Mesenchymal stem cell (in vitro differentiated cells and primary cell): ENCODE data around the gene IFT122.
A peak's percentile ranks its signal among the peaks of the same experiment; 100 is the strongest.

Experiments used
- DNase-seq: peaks from one replicate; pipeline ENCODE4 v3.0.0-alpha.2; 2013
- H2AFZ ChIP-seq: one replicate; pipeline ENCODE4 v1.6.1; 2013; ENCODE audit warnings: low read depth, mild to moderate bottlenecking, control low read depth, inconsistent platforms, low read length, moderate library complexity
- H2AK5ac ChIP-seq: 2 replicates; pipeline ENCODE4 v1.6.1; 2013; ENCODE audit warnings: low read length, moderate library complexity, mild to moderate bottlenecking, inconsistent platforms; ENCODE audit not compliant: severe bottlenecking
- H2BK120ac ChIP-seq: one replicate; pipeline ENCODE4 v1.6.1; 2013; ENCODE audit warnings: low read depth, mild to moderate bottlenecking, inconsistent platforms, low read length, moderate library complexity
- H2BK12ac ChIP-seq, 2 experiments: one replicate each; pipeline ENCODE4 v1.6.1; 2013; ENCODE audit warnings: inconsistent platforms in 2 of 2, low read length in 2 of 2, mild to moderate bottlenecking in 2 of 2, moderate library complexity in 2 of 2, control low read depth in 1 of 2
- H2BK15ac ChIP-seq: one replicate; pipeline ENCODE4 v1.6.1; 2013; ENCODE audit warnings: mild to moderate bottlenecking, low read depth, inconsistent platforms; ENCODE audit not compliant: poor library complexity, severe bottlenecking
- H2BK5ac ChIP-seq: 2 replicates; pipeline ENCODE4 v1.6.1; 2013; ENCODE audit warnings: low read depth, mild to moderate bottlenecking, low read length, control low read depth, inconsistent platforms; ENCODE audit not compliant: poor library complexity, severe bottlenecking
- H3K14ac ChIP-seq, 2 experiments: one replicate each; pipeline ENCODE4 v1.6.1; 2013; ENCODE audit warnings: inconsistent platforms in 2 of 2, low read length in 2 of 2, control low read depth in 1 of 2, mild to moderate bottlenecking in 1 of 2, moderate library complexity in 1 of 2
- H3K18ac ChIP-seq, 2 experiments: one replicate each; pipeline ENCODE4 v1.6.1; 2013; ENCODE audit warnings: inconsistent platforms in 2 of 2, low read length in 2 of 2, control low read depth in 1 of 2, low read depth in 1 of 2, mild to moderate bottlenecking in 1 of 2
- H3K23ac ChIP-seq, 2 experiments: one replicate each; pipeline ENCODE4 v1.6.1; 2013; ENCODE audit warnings: inconsistent platforms in 2 of 2, low read length in 2 of 2, mild to moderate bottlenecking in 2 of 2, moderate library complexity in 2 of 2, control low read depth in 1 of 2
- H3K27ac ChIP-seq: 2 replicates; pipeline ENCODE4 v1.5.1; 2013; ENCODE audit warnings: mild to moderate bottlenecking, moderate library complexity, low read length, control low read depth, inconsistent platforms; ENCODE audit not compliant: poor library complexity, severe bottlenecking
- H3K27me3 ChIP-seq, 2 experiments: 2 replicates each; pipeline versions ENCODE4 v1.6.1 to v1.7.0; 2013; ENCODE audit warnings: low read length in 2 of 2, mild to moderate bottlenecking in 2 of 2, moderate library complexity in 2 of 2, control low read depth in 1 of 2, inconsistent platforms in 1 of 2; ENCODE audit not compliant: control insufficient read depth in 1 of 2, insufficient read depth in 1 of 2
- H3K36me3 ChIP-seq, 2 experiments: 2 replicates each; pipeline versions ENCODE4 v1.6.1 to v1.7.0; 2013; ENCODE audit warnings: low read length in 2 of 2, control low read depth in 1 of 2, inconsistent platforms in 1 of 2, low read depth in 1 of 2, mild to moderate bottlenecking in 1 of 2; ENCODE audit not compliant: insufficient read depth in 2 of 2, control insufficient read depth in 1 of 2
- H3K4ac ChIP-seq, 2 experiments: one replicate each; pipeline ENCODE4 v1.6.1; 2013; ENCODE audit warnings: inconsistent platforms in 2 of 2, low read length in 2 of 2, mild to moderate bottlenecking in 2 of 2, moderate library complexity in 2 of 2, control low read depth in 1 of 2, low read depth in 1 of 2
- H3K4me1 ChIP-seq: 2 replicates; pipeline ENCODE4 v1.6.1; 2013; ENCODE audit warnings: low read depth, low read length, control low read depth; ENCODE audit not compliant: control insufficient read depth, insufficient read depth
- H3K4me2 ChIP-seq: 2 replicates; pipeline ENCODE4 v1.6.1; 2013; ENCODE audit warnings: low read length, mild to moderate bottlenecking, inconsistent platforms; ENCODE audit not compliant: poor library complexity, severe bottlenecking
- H3K4me3 ChIP-seq, 2 experiments: 2 replicates each; pipeline versions ENCODE4 v1.5.1 to v1.7.0; 2013; ENCODE audit warnings: low read length in 2 of 2, mild to moderate bottlenecking in 2 of 2, control low read depth in 1 of 2, low read depth in 1 of 2; ENCODE audit not compliant: insufficient read depth in 1 of 2
- H3K79me1 ChIP-seq: replicated peaks from 2 replicates; pipeline ENCODE4 v1.6.1; 2013; ENCODE audit warnings: mild to moderate bottlenecking, control low read depth, low read length, inconsistent platforms; ENCODE audit not compliant: poor library complexity, severe bottlenecking
- H3K9ac ChIP-seq: 2 replicates; pipeline ENCODE4 v1.7.0; 2013; ENCODE audit warnings: mild to moderate bottlenecking, low read length, moderate library complexity
- H3K9me3 ChIP-seq: 2 replicates; pipeline ENCODE4 v1.7.0; 2013; ENCODE audit warnings: mild to moderate bottlenecking, low read length; ENCODE audit not compliant: control insufficient read depth
- H4K8ac ChIP-seq: one replicate; pipeline ENCODE4 v1.6.1; 2013; ENCODE audit warnings: inconsistent platforms, mild to moderate bottlenecking, low read length, moderate library complexity
- H4K91ac ChIP-seq: one replicate; pipeline ENCODE4 v1.6.1; 2013; ENCODE audit warnings: mild to moderate bottlenecking, low read length, inconsistent platforms
- WGBS: methylation state at CpG from one replicate; pipeline ENCODE4 v1.1.7; 2013; ENCODE audit warnings: mixed read lengths; 5-methylcytosine and 5-hydroxymethylcytosine counted together

The IFT122 gene

GRCh38 chr3:129557548-129557894 lies 117.5 kb downstream of the IFT122 start:
- peaks cover 4% of the 10 kb centered on the region for H3K79me1 ChIP-seq
- no peaks in the 10 kb centered on the region for H3K9me3 ChIP-seq

DNA sequence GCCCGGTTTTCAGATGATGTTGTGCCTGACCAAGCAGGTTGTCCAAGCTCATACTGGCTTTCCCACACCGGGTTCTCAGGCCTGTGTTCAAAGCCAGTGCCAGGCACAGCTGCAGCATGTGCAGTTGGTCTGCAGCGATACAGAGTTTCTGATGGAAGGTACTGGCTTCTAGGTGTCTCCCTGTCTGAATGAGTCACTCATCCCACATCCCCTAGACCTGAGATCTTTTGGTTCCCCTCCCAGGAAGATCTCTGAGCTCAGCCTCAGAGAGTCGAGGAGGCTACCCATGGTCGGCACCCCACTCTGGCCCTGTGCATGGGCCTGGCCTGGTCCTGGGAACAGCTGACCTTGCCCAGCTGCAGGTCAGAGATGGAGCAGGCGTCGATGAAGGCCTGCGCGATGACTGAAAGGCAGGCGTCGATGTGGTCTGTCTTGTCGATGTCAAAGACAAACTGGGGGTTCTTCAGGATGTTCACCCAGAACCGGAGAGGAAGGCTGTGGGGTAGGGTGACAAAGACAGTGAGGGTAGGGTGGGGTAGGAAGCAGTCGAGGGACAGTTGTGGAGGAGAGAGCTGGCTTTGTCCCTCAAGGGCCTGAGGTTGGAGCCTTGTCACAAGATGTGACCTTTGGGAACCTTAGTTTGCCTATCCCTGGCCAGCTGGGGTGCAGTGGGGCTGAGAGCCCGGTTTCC lies 118.2 kb downstream of the IFT122 start:
- WGBS = 81% methylated on average over 15 of the region's 15 CpGs
- H3K4me1 ChIP-seq = peaks cover 72% of the 10 kb centered on the region
- H3K79me1 ChIP-seq = peaks cover 4% of the 10 kb centered on the region
- H3K9me3 ChIP-seq = no peaks in the 10 kb centered on the region
- H3K4ac ChIP-seq = peak overlapping the region; percentile 82 to 90
- H3K23ac ChIP-seq = peak overlapping the region in 1 of 2 experiments; percentile 38
- H4K91ac ChIP-seq = peak overlapping the region; percentile 96
- H3K4me2 ChIP-seq = peak overlapping the region; percentile 25
- peak overlapping the region; percentile 42 for H3K9ac ChIP-seq
- no peaks in the 10 kb centered on the region for H3K27me3 ChIP-seq
- H4K8ac ChIP-seq = peak overlapping the region; percentile 96
- H3K14ac ChIP-seq = peak overlapping the region in 1 of 2 experiments; percentile 87
- peak overlapping the region; percentile 93 for H2AK5ac ChIP-seq
- H3K36me3 ChIP-seq = peaks cover 66 to 70% of the 10 kb centered on the region in 2 experiments
- peak overlapping the region; percentile 71 for H2BK5ac ChIP-seq
- no peak for DNase-seq
- H3K27ac ChIP-seq = peak overlapping the region; percentile 65
- H3K4me3 ChIP-seq = no peak overlapping the region
- H2BK15ac ChIP-seq = peak overlapping the region; percentile 76
- H2BK120ac ChIP-seq = peak overlapping the region; percentile 85
- no peak overlapping the region for H2AFZ ChIP-seq
- H2BK12ac ChIP-seq = peak overlapping the region; percentile 93 to 94
- H3K18ac ChIP-seq = peak overlapping the region; percentile 74 to 94

More at GRCh38 chr3:129557548-129557894, 117.5 kb downstream of the IFT122 start:
- peak overlapping the region; percentile 59 to 94 for H3K18ac ChIP-seq
- no peak overlapping the region for H2BK5ac ChIP-seq
- no peak overlapping the region for H2BK15ac ChIP-seq
- H3K27ac ChIP-seq = peak overlapping the region; percentile 65
- no peaks in the 10 kb centered on the region for H3K27me3 ChIP-seq
- peak overlapping the region; percentile 23 for H4K91ac ChIP-seq
- H3K4me2 ChIP-seq = no peak overlapping the region
- peak overlapping the region; percentile 12 to 82 for H3K4ac ChIP-seq
- peak overlapping the region in 1 of 2 experiments; percentile 94 for H2BK12ac ChIP-seq
- peaks cover 59 to 63% of the 10 kb centered on the region in 2 experiments for H3K36me3 ChIP-seq
- no peak overlapping the region for H3K23ac ChIP-seq
- peaks cover 77% of the 10 kb centered on the region for H3K4me1 ChIP-seq
- DNase-seq = no peak
- H3K4me3 ChIP-seq = no peak overlapping the region
- H3K9ac ChIP-seq = peak overlapping the region; percentile 42
- no peak overlapping the region for H2AFZ ChIP-seq
- H3K14ac ChIP-seq = peak overlapping the region in 1 of 2 experiments; percentile 45
- peak overlapping the region; percentile 93 for H2AK5ac ChIP-seq
- WGBS = 93% methylated on average over 11 of the region's 11 CpGs
- H2BK120ac ChIP-seq = no peak overlapping the region
- no peak overlapping the region for H4K8ac ChIP-seq

DNA sequence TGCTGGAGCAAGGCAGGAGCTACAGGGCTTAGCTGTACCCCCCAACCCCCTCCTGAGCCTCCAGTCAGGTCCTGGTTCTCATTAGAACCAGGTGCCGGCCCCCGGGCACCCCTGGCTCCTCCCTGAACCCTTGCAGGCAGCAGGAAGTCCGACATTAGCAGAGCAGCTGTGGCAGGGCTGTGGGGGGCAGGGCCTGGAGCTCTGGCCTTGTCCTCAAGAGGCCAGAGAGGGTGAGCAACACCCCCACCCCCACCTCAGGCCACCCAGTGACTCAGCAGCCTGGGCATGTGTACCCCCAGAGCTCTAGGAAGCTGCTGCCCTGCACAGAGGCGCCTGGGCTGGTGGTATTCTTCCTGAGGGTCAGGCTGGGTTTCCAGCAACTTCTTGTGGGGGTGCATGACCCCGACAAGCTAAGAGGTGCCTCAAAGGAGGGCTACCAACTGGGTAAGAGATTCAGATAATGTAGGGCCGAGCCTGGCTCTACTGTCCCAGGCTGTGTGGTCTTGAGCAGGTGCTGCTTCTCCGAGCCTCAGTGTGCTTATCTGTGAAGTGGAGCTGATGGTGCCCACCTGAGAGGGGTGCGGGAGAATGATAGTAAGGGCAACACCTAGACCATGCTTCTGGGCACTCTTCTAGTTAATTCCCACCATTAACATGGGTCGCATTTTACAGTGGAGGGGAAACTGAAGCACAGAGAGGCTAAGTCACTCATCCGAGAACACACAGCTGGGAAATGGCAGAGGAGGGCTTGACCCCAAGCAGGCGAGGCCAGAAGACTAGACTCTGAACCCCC lies 118.9 kb downstream of the IFT122 start:
- H2AFZ ChIP-seq = no peak overlapping the region
- peak overlapping the region; percentile 88 for H2BK15ac ChIP-seq
- peak overlapping the region; percentile 85 for H2BK120ac ChIP-seq
- H3K14ac ChIP-seq = peak overlapping the region in 1 of 2 experiments; percentile 87
- peak; percentile 87 for DNase-seq
- H3K9me3 ChIP-seq = no peaks in the 10 kb centered on the region
- peak overlapping the region; percentile 93 for H2AK5ac ChIP-seq
- no peaks in the 10 kb centered on the region for H3K27me3 ChIP-seq
- H2BK12ac ChIP-seq = peak overlapping the region; percentile 93 to 94
- peak overlapping the region; percentile 96 for H4K91ac ChIP-seq
- H3K18ac ChIP-seq = peak overlapping the region; percentile 94 to 95
- peaks cover 70 to 77% of the 10 kb centered on the region in 2 experiments for H3K36me3 ChIP-seq
- H2BK5ac ChIP-seq = no peak overlapping the region
- peak overlapping the region; percentile 90 to 93 for H3K4ac ChIP-seq
- peak overlapping the region; percentile 96 for H4K8ac ChIP-seq
- H3K4me1 ChIP-seq = peaks cover 69% of the 10 kb centered on the region
- H3K27ac ChIP-seq = peak overlapping the region; percentile 65
- peak overlapping the region in 1 of 2 experiments; percentile 38 for H3K23ac ChIP-seq
- 53% methylated on average over 11 of the region's 11 CpGs for WGBS
- peak overlapping the region; percentile 25 for H3K4me2 ChIP-seq
- H3K79me1 ChIP-seq = peaks cover 4% of the 10 kb centered on the region
- no peak overlapping the region for H3K4me3 ChIP-seq
- peak overlapping the region; percentile 29 for H3K9ac ChIP-seq
